HCT116 (cell line): ENCODE measurements around the gene NEURL2. TPM values are rescaled to one million over a fixed set of nuclear protein-coding genes. Genes with fewer than 3 reads are reported as not detected.

Experiments used
- total RNA-seq: library from RNA; stranded (reverse); gene quantifications from one replicate; pipeline ENCODE4 v1.2.1, GENCODE V29; 2021; ENCODE audit not compliant: unreplicated experiment

The NEURL2 gene
- total RNA-seq, 1 experiment from 2014 or later = 0.96 TPM

Other genes starting within 250 kb of the NEURL2 start
- gene WFDC11, start 221.0 kb downstream of the NEURL2 start, total RNA-seq = not detected
- not detected for gene WFDC13, start 189.2 kb downstream of the NEURL2 start, total RNA-seq
- gene WFDC10B, start 186.2 kb downstream of the NEURL2 start, total RNA-seq = not detected
- gene SPINT4, start 168.9 kb downstream of the NEURL2 start, total RNA-seq = not detected
- 4.7 TPM for gene WFDC3, start 99.3 kb downstream of the NEURL2 start, total RNA-seq
- gene DNTTIP1, start 99.3 kb downstream of the NEURL2 start, total RNA-seq = 61.0 TPM
- 205 TPM for gene UBE2C, start 78.6 kb downstream of the NEURL2 start, total RNA-seq
- not detected for gene TNNC2, start 63.9 kb downstream of the NEURL2 start, total RNA-seq
- 11.9 TPM for gene SNX21, start 57.4 kb downstream of the NEURL2 start, total RNA-seq
- 12.2 TPM for gene ACOT8, start 33.8 kb downstream of the NEURL2 start, total RNA-seq
- gene ZSWIM3, start 33.6 kb downstream of the NEURL2 start, total RNA-seq = 1.8 TPM
- gene ZSWIM1, start 10.0 kb downstream of the NEURL2 start, total RNA-seq = 13.0 TPM
- gene SPATA25, start 3.6 kb downstream of the NEURL2 start, total RNA-seq = 0.42 TPM
- 109 TPM for gene CTSA, start 127 bp upstream of the NEURL2 start, total RNA-seq
- 4.7 TPM for gene PLTP, start 20.9 kb upstream of the NEURL2 start, total RNA-seq
- 31.8 TPM for gene PCIF1, start 43.5 kb upstream of the NEURL2 start, total RNA-seq
- gene ZNF335, start 81.0 kb upstream of the NEURL2 start, total RNA-seq = 20.8 TPM
- gene MMP9, start 117.7 kb upstream of the NEURL2 start, total RNA-seq = 0.32 TPM
- 1.9 TPM for gene SLC12A5, start 138.0 kb upstream of the NEURL2 start, total RNA-seq
- gene NCOA5, start 198.8 kb upstream of the NEURL2 start, total RNA-seq = 31.6 TPM
- 21.3 TPM for gene CD40, start 227.1 kb upstream of the NEURL2 start, total RNA-seq